Fibroblast of lung (primary cell): Measurements from ENCODE around the gene ABCC11. TPM values are rescaled to one million over a fixed set of nuclear protein-coding genes. Genes with fewer than 3 reads are reported as not detected.

Experiments
- DNase-seq, 2 donors: peaks; one replicate each; pipeline versions ENCODE4 v3.0.0 to v3.0.0-alpha.2; 2010; ENCODE audit warnings: low read depth in 2 of 2
- H2AFZ ChIP-seq: 2 replicates; pipeline ENCODE4 v1.5.1; 2012; ENCODE audit warnings: low read length, control low read depth, inconsistent platforms
- H3K27ac ChIP-seq: 2 replicates; pipeline ENCODE4 v1.5.1; 2011; ENCODE audit warnings: low read length, control low read depth; ENCODE audit not compliant: insufficient read depth
- H3K27me3 ChIP-seq: 2 replicates; pipeline ENCODE4 v1.5.1; 2011; ENCODE audit warnings: mild to moderate bottlenecking, low read length; ENCODE audit not compliant: control insufficient read depth, insufficient read depth
- H3K36me3 ChIP-seq: 2 replicates; pipeline ENCODE4 v1.5.1; 2011; ENCODE audit warnings: low read length; ENCODE audit not compliant: control insufficient read depth, insufficient read depth
- H3K4me1 ChIP-seq: 2 replicates; pipeline ENCODE4 v1.5.1; 2011; ENCODE audit warnings: low read length; ENCODE audit not compliant: control insufficient read depth, insufficient read depth; ENCODE audit errors: extremely low read depth
- H3K4me2 ChIP-seq: 2 replicates; pipeline ENCODE4 v1.5.1; 2011; ENCODE audit warnings: low read length, control low read depth; ENCODE audit not compliant: insufficient read depth; ENCODE audit errors: extremely low read depth
- H3K4me3 ChIP-seq, 4 experiments: fragments of 200-600 bp in 1 of 4; sonication (generic) in 1 of 4; replicated peaks in 1 of 4; 2 replicates each; pipeline ENCODE4 v1.5.1; 2011 to 2016; ENCODE audit warnings: low read length in 4 of 4, low read depth in 3 of 4, mild to moderate bottlenecking in 3 of 4, control low read depth in 2 of 4, inconsistent platforms in 1 of 4, mixed read lengths in 1 of 4; ENCODE audit not compliant: insufficient read depth in 1 of 4; ENCODE audit errors: control extremely low read depth in 1 of 4
- H3K79me2 ChIP-seq: 2 replicates; pipeline ENCODE4 v1.5.1; 2012; ENCODE audit warnings: mild to moderate bottlenecking, low read length, inconsistent platforms; ENCODE audit not compliant: control insufficient read depth, insufficient read depth
- H3K9ac ChIP-seq: 2 replicates; pipeline ENCODE4 v1.5.1; 2011; ENCODE audit warnings: mild to moderate bottlenecking, low read length, control low read depth; ENCODE audit not compliant: insufficient read depth
- H3K9me3 ChIP-seq: 2 replicates; pipeline ENCODE4 v1.5.1; 2012; ENCODE audit warnings: low read depth, low read length; ENCODE audit not compliant: control insufficient read depth, insufficient read depth
- H4K20me1 ChIP-seq: 2 replicates; pipeline ENCODE4 v1.5.1; 2011; ENCODE audit warnings: low read length; ENCODE audit not compliant: control insufficient read depth, insufficient read depth; ENCODE audit errors: extremely low read depth
- CTCF ChIP-seq, 2 donors: IDR thresholded peaks in 1 of 2; conservative IDR thresholded peaks in 1 of 2; 1 replicate in 1 of 2; 2 replicates in 1 of 2; pipeline ENCODE4 v1.5.1; 2011 to 2012; ENCODE audit warnings: low read length in 2 of 2, control low read depth in 1 of 2, inconsistent platforms in 1 of 2, low read depth in 1 of 2, mild to moderate bottlenecking in 1 of 2
- EZH2 ChIP-seq: IDR thresholded peaks from 2 replicates; pipeline ENCODE4 v1.5.1; 2012; ENCODE audit warnings: low read length, control low read depth, mild to moderate bottlenecking; ENCODE audit errors: missing control alignments
- polyA plus RNA-seq, 2 donors: library from polyadenylated mRNA; depleted of rRNA in 1 of 2; stranded (reverse) in 1 of 2; unstranded in 1 of 2; fragments of >200 nt; gene quantifications; 2 replicates each; pipeline ENCODE4 v1.2.1, GENCODE V29; 2011 to 2012; ENCODE audit warnings: missing spikeins in 1 of 2
- total RNA-seq: library from RNA; depleted of rRNA; stranded (reverse); fragments of >200 nt; gene quantifications from 2 replicates; pipeline ENCODE4 v1.2.1, GENCODE V29; 2014

The ABCC11 gene
- total and polyA plus RNA-seq, 2 donors (not counting 1 experiment from before 2014, with no cell fraction given): 0.17 to 0.20 TPM

- Histone ChIP-seq H3K9me3 (no peaks in the 10 kb centered on the region), H3K9ac (no peak overlapping the region), H3K27me3 (no peaks in the 10 kb centered on the region), H3K27ac (no peak overlapping the region), H3K4me1 (no peaks in the 10 kb centered on the region), H3K36me3 (no peaks in the 10 kb centered on the region), H2AFZ (no peak overlapping the region), H3K4me3 (no peak overlapping the region), H4K20me1 (no peaks in the 10 kb centered on the region), H3K4me2 (no peak overlapping the region), H3K79me2 (no peaks in the 10 kb centered on the region)
- no peak for DNase-seq
- TF ChIP-seq EZH2 (no peak), CTCF (conservative IDR thresholded peaks at IDR 0.05 in 1 of 2, IDR thresholded peaks at IDR 0.05 in 1 of 2; ENCODE audit: low read depth in 1 of 2, low read length in 2 of 2) (no peak)
Observed at GRCh38 chr16:48262631-48263030, 15.3 kb upstream of the ABCC11 start.

GRCh38 chr16:48261569-48261968 lies 14.2 kb upstream of the ABCC11 start:
- TF ChIP-seq EZH2 (no peak), CTCF (conservative IDR thresholded peaks at IDR 0.05 in 1 of 2, IDR thresholded peaks at IDR 0.05 in 1 of 2; ENCODE audit: low read depth in 1 of 2, low read length in 2 of 2) (no peak)
- Histone ChIP-seq H3K27ac (no peak overlapping the region), H3K27me3 (no peaks in the 10 kb centered on the region), H3K9ac (no peak overlapping the region), H3K9me3 (no peaks in the 10 kb centered on the region), H3K79me2 (no peaks in the 10 kb centered on the region), H3K36me3 (no peaks in the 10 kb centered on the region), H4K20me1 (no peaks in the 10 kb centered on the region), H2AFZ (no peak overlapping the region), H3K4me1 (no peaks in the 10 kb centered on the region), H3K4me3 (no peak overlapping the region), H3K4me2 (no peak overlapping the region)
- DNase-seq: no peak

- H3K27me3 ChIP-seq: no peaks in the 10 kb centered on the region
- TF ChIP-seq EZH2 (no peak), CTCF (conservative IDR thresholded peaks at IDR 0.05 in 1 of 2, IDR thresholded peaks at IDR 0.05 in 1 of 2; ENCODE audit: low read depth in 1 of 2, low read length in 2 of 2) (no peak)
- no peak overlapping the region for H3K27ac ChIP-seq
- no peak overlapping the region for H3K4me3 ChIP-seq
- H4K20me1 ChIP-seq: no peaks in the 10 kb centered on the region
- no peaks in the 10 kb centered on the region for H3K36me3 ChIP-seq
- H3K9ac ChIP-seq: no peak overlapping the region
- H2AFZ ChIP-seq: no peak overlapping the region
- H3K79me2 ChIP-seq: peaks cover 4% of the 10 kb centered on the region
- no peaks in the 10 kb centered on the region for H3K4me1 ChIP-seq
- H3K9me3 ChIP-seq: no peaks in the 10 kb centered on the region
- H3K4me2 ChIP-seq: no peak overlapping the region
- no peak for DNase-seq
Observed at GRCh38 chr16:48256579-48257177, 9.3 kb upstream of the ABCC11 start.
